HepG2 (cell line): ENCODE data around the gene RAB1B. TPM values are rescaled to one million over a fixed set of nuclear protein-coding genes. Genes with fewer than 3 reads are reported as not detected.

ENCODE experiments used
- CHCHD3 ChIP-seq: sonication (generic); formaldehyde crosslinking; IDR thresholded peaks from 2 replicates; pipeline ENCODE4 v1.8.0; 2022; ENCODE audit warnings: mild to moderate bottlenecking, missing genetic modification reagents, moderate library complexity
- CREB1 ChIP-seq, 2 experiments: fragments of 450-650 bp in 1 of 2; IDR thresholded peaks; 2 replicates each; pipeline ENCODE4 v1.6.1; 2016 to 2017; ENCODE audit warnings: control low read depth in 1 of 2, mild to moderate bottlenecking in 1 of 2, missing compliant biosample characterization in 1 of 2, missing genetic modification characterization in 1 of 2
- FOXP1 ChIP-seq, 2 experiments: fragments of 450-650 bp in 1 of 2; IDR thresholded peaks; 2 replicates each; pipeline ENCODE4 v1.6.1; 2017 to 2018; ENCODE audit warnings: antibody characterized with exemption in 1 of 2
- JDP2 ChIP-seq: sonication (generic); formaldehyde crosslinking; IDR thresholded peaks from 2 replicates; pipeline ENCODE4 v1.8.1; 2022; ENCODE audit warnings: missing genetic modification reagents, borderline replicate concordance
- MED1 ChIP-seq: sonication (generic); formaldehyde crosslinking; IDR thresholded peaks from 2 replicates; pipeline ENCODE4 v1.4.0; 2020; ENCODE audit warnings: missing genetic modification reagents
- NKX3-1 ChIP-seq: sonication (generic); formaldehyde crosslinking; IDR thresholded peaks from 2 replicates; pipeline ENCODE4 v1.5.0; 2020; ENCODE audit warnings: missing genetic modification reagents
- PHB2 ChIP-seq: fragments of 450-650 bp; IDR thresholded peaks from 2 replicates; pipeline ENCODE4 v1.6.1; 2018; ENCODE audit not compliant: partially characterized antibody
- POLR2AphosphoS2 ChIP-seq: IDR thresholded peaks from 2 replicates; pipeline ENCODE4 v1.6.1; 2011; ENCODE audit warnings: low read depth, low read length, improper control_type of control experiment
- RCOR2 ChIP-seq: IDR thresholded peaks from 2 replicates; pipeline ENCODE4 v1.6.1; 2016; ENCODE audit warnings: missing biosample characterization, missing genetic modification reagents
- U2AF2 ChIP-seq: fragments of 200-400 bp; formaldehyde crosslinking; IDR thresholded peaks from 2 replicates; pipeline ENCODE4 v1.6.1; 2017; ENCODE audit warnings: low read depth, mild to moderate bottlenecking, low read length
- ZNF101 ChIP-seq: sonication (generic); formaldehyde crosslinking; IDR thresholded peaks from 2 replicates; pipeline ENCODE4 v1.4.0; 2020; ENCODE audit warnings: mild to moderate bottlenecking, low read depth, missing genetic modification reagents, borderline replicate concordance
- ZNF550 ChIP-seq: sonication (generic); formaldehyde crosslinking; IDR thresholded peaks from 2 replicates; pipeline ENCODE4 v1.4.0; 2020; ENCODE audit warnings: mild to moderate bottlenecking, missing genetic modification reagents, borderline replicate concordance
- ZNF570 ChIP-seq: sonication (generic); formaldehyde crosslinking; IDR thresholded peaks from 2 replicates; pipeline ENCODE4 v1.4.0; 2020; ENCODE audit warnings: mild to moderate bottlenecking, missing genetic modification reagents, borderline replicate concordance
- ZNF773 ChIP-seq: sonication (generic); formaldehyde crosslinking; IDR thresholded peaks from 2 replicates; pipeline ENCODE4 v1.4.0; 2020; ENCODE audit warnings: missing genetic modification reagents, borderline replicate concordance
- ZSCAN22 ChIP-seq: sonication (generic); formaldehyde crosslinking; IDR thresholded peaks from 2 replicates; pipeline ENCODE4 v1.4.0; 2020; ENCODE audit warnings: mild to moderate bottlenecking, missing genetic modification reagents
- polyA plus RNA-seq, 8 experiments: library from polyadenylated mRNA; depleted of rRNA in 3 of 8; stranded (reverse) in 7 of 8; unstranded in 1 of 8; fragments of >200 nt; fragmentation: Illumina TruSeq in 4 of 8; extraction: Trizol in 4 of 8; gene quantifications; 2 replicates each; pipeline versions ENCODE4 v1.2.1 to v1.2.3, GENCODE V29; 2011 to 2016; ENCODE audit warnings: low read depth in 4 of 8, missing spikeins in 1 of 8, mixed read lengths in 1 of 8; ENCODE audit not compliant: insufficient read depth in 1 of 8
- total RNA-seq, 5 experiments: library from RNA; depleted of rRNA; stranded (reverse); fragments of >200 nt; fragmentation: Illumina TruSeq; extraction: Trizol; gene quantifications; 2 replicates each; pipeline ENCODE4 v1.2.3, GENCODE V29; 2016; ENCODE audit warnings: low read depth in 1 of 5
- TF ChIP-seq, protein P1 (sequence below): sonication (generic); formaldehyde crosslinking; conservative IDR thresholded peaks from 2 replicates; pipeline ENCODE4 v1.4.0; 2020; ENCODE audit warnings: mild to moderate bottlenecking, missing genetic modification reagents, moderate library complexity
- TF ChIP-seq, protein P2 (sequence below): sonication (generic); formaldehyde crosslinking; IDR thresholded peaks from 2 replicates; pipeline ENCODE4 v1.8.1; 2022; ENCODE audit warnings: low read depth, mild to moderate bottlenecking, missing genetic modification reagents
- TF ChIP-seq, protein P3 (sequence below): sonication (generic); formaldehyde crosslinking; conservative IDR thresholded peaks from 2 replicates; pipeline ENCODE4 v1.8.0; 2022; ENCODE audit warnings: missing genetic modification reagents

Gene RAB1B
- total and polyA plus RNA-seq, 2 of the 13 experiments (the other 11 are each of a cell fraction or from before 2014, with no cell fraction given), result 77.9 to 87.9 TPM

DNA sequence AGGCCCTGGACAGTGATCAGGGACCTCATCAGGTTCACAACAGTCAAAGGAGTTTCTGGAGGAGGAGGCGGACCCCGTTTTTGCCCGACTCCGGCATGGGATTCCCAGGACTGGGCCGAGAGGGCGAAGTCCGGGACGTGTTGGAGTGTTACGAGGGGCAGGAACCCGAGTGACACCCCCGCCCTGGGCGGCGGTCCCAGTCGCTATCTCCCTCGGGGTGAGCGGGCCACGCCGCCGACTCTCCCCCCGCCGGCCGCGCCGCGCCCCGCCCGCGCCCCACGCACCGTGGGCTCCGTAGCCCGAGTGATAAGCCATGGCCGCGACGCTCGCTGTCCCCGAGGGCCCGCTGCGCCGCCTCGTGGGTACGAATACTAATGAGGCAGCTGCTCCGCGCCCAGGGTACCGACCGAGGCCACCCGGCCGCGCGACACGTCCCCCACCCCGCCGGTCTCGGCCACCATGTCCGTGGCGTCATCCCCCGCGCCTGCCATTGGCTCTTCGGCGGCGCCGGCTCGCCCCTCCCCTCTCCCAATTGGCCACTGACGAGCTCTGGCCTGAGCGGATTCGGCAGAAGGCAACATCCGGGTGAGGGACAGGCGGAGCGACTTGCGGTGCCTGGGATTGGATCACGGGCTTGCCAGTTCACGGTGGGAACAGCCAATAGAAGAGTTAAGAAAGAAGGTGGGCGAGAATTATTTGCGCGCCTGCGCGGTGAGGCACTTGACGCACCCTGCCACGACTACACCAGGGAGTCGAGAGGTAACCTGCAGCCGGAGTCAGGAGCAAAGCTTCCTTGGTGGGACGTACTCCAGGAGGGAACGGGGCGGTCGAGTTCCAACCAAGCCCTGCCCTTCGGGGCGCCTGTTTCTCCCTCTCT lies 20.5 kb downstream of the RAB1B start, which contains the start of gene YIF1A (continued):
- TF ChIP-seq, protein P1, sequence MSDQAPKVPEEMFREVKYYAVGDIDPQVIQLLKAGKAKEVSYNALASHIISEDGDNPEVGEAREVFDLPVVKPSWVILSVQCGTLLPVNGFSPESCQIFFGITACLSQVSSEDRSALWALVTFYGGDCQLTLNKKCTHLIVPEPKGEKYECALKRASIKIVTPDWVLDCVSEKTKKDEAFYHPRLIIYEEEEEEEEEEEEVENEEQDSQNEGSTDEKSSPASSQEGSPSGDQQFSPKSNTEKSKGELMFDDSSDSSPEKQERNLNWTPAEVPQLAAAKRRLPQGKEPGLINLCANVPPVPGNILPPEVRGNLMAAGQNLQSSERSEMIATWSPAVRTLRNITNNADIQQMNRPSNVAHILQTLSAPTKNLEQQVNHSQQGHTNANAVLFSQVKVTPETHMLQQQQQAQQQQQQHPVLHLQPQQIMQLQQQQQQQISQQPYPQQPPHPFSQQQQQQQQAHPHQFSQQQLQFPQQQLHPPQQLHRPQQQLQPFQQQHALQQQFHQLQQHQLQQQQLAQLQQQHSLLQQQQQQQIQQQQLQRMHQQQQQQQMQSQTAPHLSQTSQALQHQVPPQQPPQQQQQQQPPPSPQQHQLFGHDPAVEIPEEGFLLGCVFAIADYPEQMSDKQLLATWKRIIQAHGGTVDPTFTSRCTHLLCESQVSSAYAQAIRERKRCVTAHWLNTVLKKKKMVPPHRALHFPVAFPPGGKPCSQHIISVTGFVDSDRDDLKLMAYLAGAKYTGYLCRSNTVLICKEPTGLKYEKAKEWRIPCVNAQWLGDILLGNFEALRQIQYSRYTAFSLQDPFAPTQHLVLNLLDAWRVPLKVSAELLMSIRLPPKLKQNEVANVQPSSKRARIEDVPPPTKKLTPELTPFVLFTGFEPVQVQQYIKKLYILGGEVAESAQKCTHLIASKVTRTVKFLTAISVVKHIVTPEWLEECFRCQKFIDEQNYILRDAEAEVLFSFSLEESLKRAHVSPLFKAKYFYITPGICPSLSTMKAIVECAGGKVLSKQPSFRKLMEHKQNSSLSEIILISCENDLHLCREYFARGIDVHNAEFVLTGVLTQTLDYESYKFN (CRISPR knock-in tag), result peak; percentile 30; the same call in 1 of the 2 replicates
- TF ChIP-seq, protein P2, sequence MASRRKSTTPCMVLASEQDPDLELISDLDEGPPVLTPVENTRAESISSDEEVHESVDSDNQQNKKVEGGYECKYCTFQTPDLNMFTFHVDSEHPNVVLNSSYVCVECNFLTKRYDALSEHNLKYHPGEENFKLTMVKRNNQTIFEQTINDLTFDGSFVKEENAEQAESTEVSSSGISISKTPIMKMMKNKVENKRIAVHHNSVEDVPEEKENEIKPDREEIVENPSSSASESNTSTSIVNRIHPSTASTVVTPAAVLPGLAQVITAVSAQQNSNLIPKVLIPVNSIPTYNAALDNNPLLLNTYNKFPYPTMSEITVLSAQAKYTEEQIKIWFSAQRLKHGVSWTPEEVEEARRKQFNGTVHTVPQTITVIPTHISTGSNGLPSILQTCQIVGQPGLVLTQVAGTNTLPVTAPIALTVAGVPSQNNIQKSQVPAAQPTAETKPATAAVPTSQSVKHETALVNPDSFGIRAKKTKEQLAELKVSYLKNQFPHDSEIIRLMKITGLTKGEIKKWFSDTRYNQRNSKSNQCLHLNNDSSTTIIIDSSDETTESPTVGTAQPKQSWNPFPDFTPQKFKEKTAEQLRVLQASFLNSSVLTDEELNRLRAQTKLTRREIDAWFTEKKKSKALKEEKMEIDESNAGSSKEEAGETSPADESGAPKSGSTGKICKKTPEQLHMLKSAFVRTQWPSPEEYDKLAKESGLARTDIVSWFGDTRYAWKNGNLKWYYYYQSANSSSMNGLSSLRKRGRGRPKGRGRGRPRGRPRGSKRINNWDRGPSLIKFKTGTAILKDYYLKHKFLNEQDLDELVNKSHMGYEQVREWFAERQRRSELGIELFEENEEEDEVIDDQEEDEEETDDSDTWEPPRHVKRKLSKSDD (CRISPR knock-in tag), result peak; percentile 70; the same call in 1 of the 2 replicates
- TF ChIP-seq POLR2AphosphoS2 (0 out of 2 replicates have a peak, but pooled peaks have one; percentile 49), JDP2 (no peak), ZNF773 (CRISPR knock-in tag) (0 out of 2 replicates have a peak, but pooled peaks have one; percentile 66), RCOR2 (CRISPR knock-in tag) (no peak), ZSCAN22 (CRISPR knock-in tag) (no peak), ZNF570 (CRISPR knock-in tag) (no peak), NKX3-1 (CRISPR knock-in tag) (peak; percentile 13; the same call in 1 of the 2 replicates), CREB1 (IDR thresholded peaks at IDR 0.05) (peak; percentile 89), CREB1 (CRISPR knock-in tag; IDR thresholded peaks at IDR 0.05) (peak; percentile 88), U2AF2 (no peak), MED1 (CRISPR knock-in tag) (peak; percentile 57), FOXP1 (IDR thresholded peaks at IDR 0.05) (no peak), FOXP1 (CRISPR knock-in tag; IDR thresholded peaks at IDR 0.05) (no peak), ZNF550 (no peak), PHB2 (no peak), ZNF101 (CRISPR knock-in tag) (no peak), CHCHD3 (CRISPR knock-in tag) (no peak)
- TF ChIP-seq, protein P3, sequence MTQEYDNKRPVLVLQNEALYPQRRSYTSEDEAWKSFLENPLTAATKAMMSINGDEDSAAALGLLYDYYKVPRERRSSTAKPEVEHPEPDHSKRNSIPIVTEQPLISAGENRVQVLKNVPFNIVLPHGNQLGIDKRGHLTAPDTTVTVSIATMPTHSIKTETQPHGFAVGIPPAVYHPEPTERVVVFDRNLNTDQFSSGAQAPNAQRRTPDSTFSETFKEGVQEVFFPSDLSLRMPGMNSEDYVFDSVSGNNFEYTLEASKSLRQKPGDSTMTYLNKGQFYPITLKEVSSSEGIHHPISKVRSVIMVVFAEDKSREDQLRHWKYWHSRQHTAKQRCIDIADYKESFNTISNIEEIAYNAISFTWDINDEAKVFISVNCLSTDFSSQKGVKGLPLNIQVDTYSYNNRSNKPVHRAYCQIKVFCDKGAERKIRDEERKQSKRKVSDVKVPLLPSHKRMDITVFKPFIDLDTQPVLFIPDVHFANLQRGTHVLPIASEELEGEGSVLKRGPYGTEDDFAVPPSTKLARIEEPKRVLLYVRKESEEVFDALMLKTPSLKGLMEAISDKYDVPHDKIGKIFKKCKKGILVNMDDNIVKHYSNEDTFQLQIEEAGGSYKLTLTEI (CRISPR knock-in tag), result no peak
